NB4 (cell line): Measurements from ENCODE around the gene NUBP2.

Experiments
- DNase-seq: peaks from one replicate; pipeline ENCODE4 v3.0.0; 2010; ENCODE audit warnings: low read depth
- H3K4me3 ChIP-seq: one replicate; pipeline ENCODE4 v1.5.1; 2011; ENCODE audit warnings: mild to moderate bottlenecking, low read depth, low read length, moderate library complexity
- MAX ChIP-seq: IDR thresholded peaks from 2 replicates; pipeline ENCODE4 v1.6.1; 2011; ENCODE audit warnings: low read depth, low read length
- MYC ChIP-seq: IDR thresholded peaks from 2 replicates; pipeline ENCODE4 v1.6.1; 2011; ENCODE audit warnings: low read depth, low read length
- POLR2A ChIP-seq: IDR thresholded peaks from 2 replicates; pipeline ENCODE4 v1.6.1; 2011; ENCODE audit warnings: mild to moderate bottlenecking; ENCODE audit not compliant: insufficient read length; ENCODE audit errors: extremely low read depth
- TF ChIP-seq, protein P1 (sequence below): IDR thresholded peaks from one replicate; pipeline ENCODE4 v1.5.1; 2012; ENCODE audit warnings: low read depth, low read length

NUBP2 gene

GRCh38 chr16:1757714-1758461 lies 24.9 kb upstream of the NUBP2 start:
- DNase-seq, result no peak

GRCh38 chr16:1758923-1759322 lies 23.8 kb upstream of the NUBP2 start:
- H3K4me3 ChIP-seq, result no peak overlapping the region
- DNase-seq, result no peak
- no peak for TF ChIP-seq MYC
- TF ChIP-seq, protein P1, sequence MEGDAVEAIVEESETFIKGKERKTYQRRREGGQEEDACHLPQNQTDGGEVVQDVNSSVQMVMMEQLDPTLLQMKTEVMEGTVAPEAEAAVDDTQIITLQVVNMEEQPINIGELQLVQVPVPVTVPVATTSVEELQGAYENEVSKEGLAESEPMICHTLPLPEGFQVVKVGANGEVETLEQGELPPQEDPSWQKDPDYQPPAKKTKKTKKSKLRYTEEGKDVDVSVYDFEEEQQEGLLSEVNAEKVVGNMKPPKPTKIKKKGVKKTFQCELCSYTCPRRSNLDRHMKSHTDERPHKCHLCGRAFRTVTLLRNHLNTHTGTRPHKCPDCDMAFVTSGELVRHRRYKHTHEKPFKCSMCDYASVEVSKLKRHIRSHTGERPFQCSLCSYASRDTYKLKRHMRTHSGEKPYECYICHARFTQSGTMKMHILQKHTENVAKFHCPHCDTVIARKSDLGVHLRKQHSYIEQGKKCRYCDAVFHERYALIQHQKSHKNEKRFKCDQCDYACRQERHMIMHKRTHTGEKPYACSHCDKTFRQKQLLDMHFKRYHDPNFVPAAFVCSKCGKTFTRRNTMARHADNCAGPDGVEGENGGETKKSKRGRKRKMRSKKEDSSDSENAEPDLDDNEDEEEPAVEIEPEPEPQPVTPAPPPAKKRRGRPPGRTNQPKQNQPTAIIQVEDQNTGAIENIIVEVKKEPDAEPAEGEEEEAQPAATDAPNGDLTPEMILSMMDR, result no peak
- TF ChIP-seq MAX, result no peak
- no peak for TF ChIP-seq POLR2A

More at GRCh38 chr16:1757714-1758461, 24.9 kb upstream of the NUBP2 start:
- TF ChIP-seq MYC (no peak), POLR2A (no peak), MAX (no peak)
- TF ChIP-seq, protein P1, result no peak
- H3K4me3 ChIP-seq, result no peak overlapping the region

GRCh38 chr16:1759511-1759910 lies 23.2 kb upstream of the NUBP2 start:
- TF ChIP-seq POLR2A (no peak), MAX (no peak), MYC (no peak)
- TF ChIP-seq, protein P1, result no peak
- DNase-seq, result no peak
- H3K4me3 ChIP-seq, result no peak overlapping the region

GRCh38 chr16:1760911-1761310 lies 21.8 kb upstream of the NUBP2 start:
- DNase-seq, result no peak
- no peak overlapping the region for H3K4me3 ChIP-seq
- TF ChIP-seq, protein P1, result no peak
- TF ChIP-seq MAX, result no peak
- TF ChIP-seq MYC, result no peak
- TF ChIP-seq POLR2A, result no peak

DNA sequence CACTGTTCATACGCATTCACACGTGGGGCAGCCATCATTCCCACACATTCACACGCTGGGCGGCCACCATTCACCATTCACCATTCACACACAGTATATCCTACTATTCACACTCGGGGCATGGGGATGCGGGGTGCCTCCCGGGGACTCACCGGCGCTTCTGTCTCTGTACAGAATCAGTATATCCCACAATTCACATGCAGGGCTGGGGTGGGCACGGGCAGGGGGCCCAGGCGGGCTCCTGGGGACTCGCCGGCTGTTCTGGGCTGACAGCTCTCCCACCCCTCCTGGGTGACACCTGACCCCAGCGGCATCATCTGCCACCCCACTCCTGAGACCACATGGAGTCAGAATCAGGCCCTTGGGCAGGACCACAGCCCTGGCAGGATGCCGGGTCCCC lies 21.0 kb upstream of the NUBP2 start:
- no peak for DNase-seq
- TF ChIP-seq MYC (no peak), MAX (no peak), POLR2A (no peak)
- TF ChIP-seq, protein P1, result no peak
- no peak overlapping the region for H3K4me3 ChIP-seq

DNA sequence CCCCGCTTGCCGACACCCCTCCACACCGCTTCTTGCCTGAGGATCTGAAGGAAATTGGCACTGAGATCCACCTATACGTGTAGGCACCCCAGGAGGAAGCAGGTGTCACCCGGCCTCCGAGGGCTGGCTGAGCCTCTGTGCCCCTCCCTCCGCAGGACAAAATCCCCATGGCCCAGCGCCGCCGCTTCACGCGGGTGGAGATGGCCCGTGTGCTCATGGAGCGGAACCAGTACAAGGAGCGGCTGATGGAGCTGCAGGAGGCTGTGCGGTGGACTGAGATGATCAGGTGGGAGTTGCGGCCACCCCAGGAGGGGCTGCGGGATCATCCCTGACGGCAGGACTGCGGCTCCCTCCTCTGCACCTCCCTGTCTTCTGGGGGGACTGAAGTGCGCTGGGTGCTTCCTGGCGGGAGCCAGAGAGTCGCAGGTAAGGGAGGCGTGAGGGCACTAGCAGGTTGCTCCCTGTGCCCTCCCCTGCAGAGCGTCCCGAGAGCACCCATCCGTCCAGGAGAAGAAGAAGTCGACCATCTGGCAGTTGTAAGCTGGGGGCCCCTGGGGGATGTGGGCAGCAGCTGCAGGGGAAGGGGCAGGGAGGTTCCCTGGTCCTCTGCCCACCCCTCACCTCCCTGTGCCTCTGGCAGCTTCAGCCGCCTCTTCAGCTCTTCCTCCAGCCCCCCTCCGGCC lies 20.4 kb upstream of the NUBP2 start:
- no peak for DNase-seq
- no peak overlapping the region for H3K4me3 ChIP-seq

More for the DNA sequence above, 20.4 kb upstream of the NUBP2 start:
- TF ChIP-seq MYC (no peak), POLR2A (no peak), MAX (no peak)
- TF ChIP-seq, protein P1, result no peak
